HEK293 (cell line): ENCODE data around the gene FAM43A.
A peak's percentile ranks its signal among the peaks of the same experiment; 100 is the strongest.

Source experiments
- FEZF1 ChIP-seq: fragments of 450-650 bp; formaldehyde crosslinking; IDR thresholded peaks from 2 replicates; pipeline ENCODE4 v1.5.1; 2016; ENCODE audit warnings: missing biosample characterization, missing genetic modification characterization
- REPIN1 ChIP-seq: fragments of 450-650 bp; formaldehyde crosslinking; IDR thresholded peaks from 2 replicates; pipeline ENCODE4 v1.5.1; 2017; ENCODE audit warnings: missing biosample characterization, missing genetic modification characterization, low read depth
- SP3 ChIP-seq: fragments of 450-650 bp; formaldehyde crosslinking; IDR thresholded peaks from 2 replicates; pipeline ENCODE4 v1.5.1; 2016; ENCODE audit warnings: missing biosample characterization, missing genetic modification characterization
- ZFP69B ChIP-seq: fragments of 450-650 bp; formaldehyde crosslinking; IDR thresholded peaks from 2 replicates; pipeline ENCODE4 v1.5.1; 2016; ENCODE audit warnings: missing biosample characterization, missing genetic modification characterization
- ZNF19 ChIP-seq: fragments of 450-650 bp; formaldehyde crosslinking; IDR thresholded peaks from 2 replicates; pipeline ENCODE4; 2016; ENCODE audit warnings: missing biosample characterization, missing genetic modification characterization, low read depth
- ZNF239 ChIP-seq: fragments of 450-650 bp; formaldehyde crosslinking; IDR thresholded peaks from 2 replicates; pipeline ENCODE4 v1.5.1; 2016; ENCODE audit warnings: missing biosample characterization, missing genetic modification characterization
- ZNF416 ChIP-seq: fragments of 450-650 bp; formaldehyde crosslinking; IDR thresholded peaks from 2 replicates; pipeline ENCODE4 v1.5.1; 2016; ENCODE audit warnings: missing biosample characterization, missing genetic modification characterization
- ZNF501 ChIP-seq: fragments of 450-650 bp; formaldehyde crosslinking; IDR thresholded peaks from 2 replicates; pipeline ENCODE4 v1.5.1; 2016; ENCODE audit warnings: missing biosample characterization, missing genetic modification characterization
- ZNF549 ChIP-seq: fragments of 450-650 bp; IDR thresholded peaks from 2 replicates; pipeline ENCODE4 v1.5.1; 2018; ENCODE audit warnings: missing biosample characterization, missing genetic modification characterization, mild to moderate bottlenecking, inconsistent platforms, moderate library complexity
- ZNF664 ChIP-seq: fragments of 450-650 bp; formaldehyde crosslinking; IDR thresholded peaks from 2 replicates; pipeline ENCODE4 v1.5.1; 2016; ENCODE audit warnings: missing biosample characterization, missing genetic modification characterization
- ZSCAN30 ChIP-seq: fragments of 450-650 bp; IDR thresholded peaks from 2 replicates; pipeline ENCODE4 v1.5.1; 2018; ENCODE audit warnings: missing biosample characterization, mild to moderate bottlenecking, missing genetic modification characterization, moderate library complexity
- TF ChIP-seq, protein P1 (sequence below): fragments of 450-650 bp; formaldehyde crosslinking; IDR thresholded peaks from 2 replicates; pipeline ENCODE4 v1.5.1; 2016; ENCODE audit warnings: missing biosample characterization, missing genetic modification characterization, borderline replicate concordance
- TF ChIP-seq, protein P2 (sequence below): fragments of 450-650 bp; formaldehyde crosslinking; IDR thresholded peaks from 2 replicates; pipeline ENCODE4 v1.5.1; 2016; ENCODE audit warnings: missing biosample characterization, missing genetic modification characterization
- TF ChIP-seq, protein P3 (sequence below): fragments of 450-650 bp; formaldehyde crosslinking; IDR thresholded peaks from 2 replicates; pipeline ENCODE4 v1.5.1; 2016; ENCODE audit warnings: missing biosample characterization, missing genetic modification characterization
- TF ChIP-seq, protein P4 (sequence below): fragments of 450-650 bp; formaldehyde crosslinking; IDR thresholded peaks from 2 replicates; pipeline ENCODE4 v1.5.1; 2016; ENCODE audit warnings: missing biosample characterization, missing genetic modification characterization
- TF ChIP-seq, protein P5 (sequence below): fragments of 450-650 bp; formaldehyde crosslinking; IDR thresholded peaks from 2 replicates; pipeline ENCODE4 v1.5.1; 2016; ENCODE audit warnings: missing biosample characterization, missing genetic modification characterization
- TF ChIP-seq, protein P6 (sequence below): fragments of 450-650 bp; formaldehyde crosslinking; IDR thresholded peaks from 2 replicates; pipeline ENCODE4 v1.5.1; 2016; ENCODE audit warnings: missing biosample characterization, missing genetic modification characterization
- TF ChIP-seq, protein P7 (sequence below): fragments of 450-650 bp; formaldehyde crosslinking; IDR thresholded peaks from 2 replicates; pipeline ENCODE4 v1.5.1; 2017; ENCODE audit warnings: missing biosample characterization, mild to moderate bottlenecking, missing genetic modification characterization, moderate library complexity

FAM43A gene

DNA sequence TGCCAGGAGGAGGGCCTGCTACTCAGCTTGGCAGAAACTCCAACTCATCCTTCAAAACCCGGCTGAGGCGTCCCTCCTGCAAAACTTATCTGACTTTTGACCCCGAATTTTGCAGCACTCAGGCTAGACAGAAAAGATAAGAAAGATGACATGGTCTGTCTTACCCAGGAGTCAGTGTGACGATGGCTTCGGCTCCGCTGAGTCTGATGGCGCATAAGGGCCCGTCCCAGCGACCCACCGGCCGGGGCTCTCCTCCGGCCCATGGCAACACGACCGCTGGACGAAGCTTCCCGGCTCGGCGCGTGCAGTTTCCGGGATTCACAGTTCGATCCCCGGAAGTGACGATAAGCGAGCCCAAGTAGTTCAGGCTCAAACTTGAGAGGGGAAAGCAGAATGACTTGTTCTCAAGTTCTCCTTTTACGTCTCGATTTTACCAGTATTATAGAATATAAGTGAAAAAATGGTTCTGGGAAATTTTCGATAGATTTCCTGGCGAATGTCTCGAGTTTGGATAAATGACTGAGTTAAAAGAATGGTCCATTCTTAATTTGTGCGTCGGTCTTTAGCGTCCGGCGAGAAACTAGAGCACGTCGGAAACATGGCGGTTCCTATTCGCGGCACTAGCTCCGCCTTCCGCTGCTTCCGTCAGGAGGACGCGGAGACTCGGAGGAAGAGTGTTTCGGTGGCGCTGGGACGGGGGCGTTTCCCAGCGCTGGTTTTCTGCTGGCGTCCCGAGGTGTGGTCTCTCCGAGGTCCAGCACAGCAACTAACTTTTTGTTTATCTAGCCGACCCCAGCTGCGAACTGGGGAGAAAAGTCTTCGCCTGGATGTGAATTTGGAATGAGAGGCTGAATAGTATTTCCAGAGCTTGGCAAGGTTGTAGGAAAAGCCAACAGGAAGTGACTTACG lies 13.5 kb upstream of the FAM43A start, which contains the start of gene LSG1 (continued):
- TF ChIP-seq, protein P1, sequence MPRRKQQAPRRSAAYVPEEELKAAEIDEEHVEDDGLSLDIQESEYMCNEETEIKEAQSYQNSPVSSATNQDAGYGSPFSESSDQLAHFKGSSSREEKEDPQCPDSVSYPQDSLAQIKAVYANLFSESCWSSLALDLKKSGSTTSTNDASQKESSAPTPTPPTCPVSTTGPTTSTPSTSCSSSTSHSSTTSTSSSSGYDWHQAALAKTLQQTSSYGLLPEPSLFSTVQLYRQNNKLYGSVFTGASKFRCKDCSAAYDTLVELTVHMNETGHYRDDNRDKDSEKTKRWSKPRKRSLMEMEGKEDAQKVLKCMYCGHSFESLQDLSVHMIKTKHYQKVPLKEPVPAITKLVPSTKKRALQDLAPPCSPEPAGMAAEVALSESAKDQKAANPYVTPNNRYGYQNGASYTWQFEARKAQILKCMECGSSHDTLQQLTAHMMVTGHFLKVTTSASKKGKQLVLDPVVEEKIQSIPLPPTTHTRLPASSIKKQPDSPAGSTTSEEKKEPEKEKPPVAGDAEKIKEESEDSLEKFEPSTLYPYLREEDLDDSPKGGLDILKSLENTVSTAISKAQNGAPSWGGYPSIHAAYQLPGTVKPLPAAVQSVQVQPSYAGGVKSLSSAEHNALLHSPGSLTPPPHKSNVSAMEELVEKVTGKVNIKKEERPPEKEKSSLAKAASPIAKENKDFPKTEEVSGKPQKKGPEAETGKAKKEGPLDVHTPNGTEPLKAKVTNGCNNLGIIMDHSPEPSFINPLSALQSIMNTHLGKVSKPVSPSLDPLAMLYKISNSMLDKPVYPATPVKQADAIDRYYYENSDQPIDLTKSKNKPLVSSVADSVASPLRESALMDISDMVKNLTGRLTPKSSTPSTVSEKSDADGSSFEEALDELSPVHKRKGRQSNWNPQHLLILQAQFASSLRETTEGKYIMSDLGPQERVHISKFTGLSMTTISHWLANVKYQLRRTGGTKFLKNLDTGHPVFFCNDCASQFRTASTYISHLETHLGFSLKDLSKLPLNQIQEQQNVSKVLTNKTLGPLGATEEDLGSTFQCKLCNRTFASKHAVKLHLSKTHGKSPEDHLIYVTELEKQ: no peak
- TF ChIP-seq ZNF549 (tag by site-specific recombination) (no peak), ZNF501 (tag by site-specific recombination) (peak; percentile 91), ZNF416 (no peak), REPIN1 (tag by site-specific recombination) (peak; percentile 75; the same call in 1 of the 2 replicates), ZFP69B (peak; percentile 84; the same call in 1 of the 2 replicates), ZNF19 (tag by site-specific recombination) (no peak), SP3 (tag by site-specific recombination) (peak; percentile 85), ZSCAN30 (peak; percentile 98), FEZF1 (tag by site-specific recombination) (0 out of 2 replicates have a peak, but pooled peaks have one; percentile 14), ZNF664 (tag by site-specific recombination) (peak; percentile 38; the same call in 1 of the 2 replicates), ZNF239 (tag by site-specific recombination) (no peak)
- TF ChIP-seq, protein P2, sequence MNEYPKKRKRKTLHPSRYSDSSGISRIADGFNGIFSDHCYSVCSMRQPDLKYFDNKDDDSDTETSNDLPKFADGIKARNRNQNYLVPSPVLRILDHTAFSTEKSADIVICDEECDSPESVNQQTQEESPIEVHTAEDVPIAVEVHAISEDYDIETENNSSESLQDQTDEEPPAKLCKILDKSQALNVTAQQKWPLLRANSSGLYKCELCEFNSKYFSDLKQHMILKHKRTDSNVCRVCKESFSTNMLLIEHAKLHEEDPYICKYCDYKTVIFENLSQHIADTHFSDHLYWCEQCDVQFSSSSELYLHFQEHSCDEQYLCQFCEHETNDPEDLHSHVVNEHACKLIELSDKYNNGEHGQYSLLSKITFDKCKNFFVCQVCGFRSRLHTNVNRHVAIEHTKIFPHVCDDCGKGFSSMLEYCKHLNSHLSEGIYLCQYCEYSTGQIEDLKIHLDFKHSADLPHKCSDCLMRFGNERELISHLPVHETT: peak; percentile 97
- TF ChIP-seq, protein P3, sequence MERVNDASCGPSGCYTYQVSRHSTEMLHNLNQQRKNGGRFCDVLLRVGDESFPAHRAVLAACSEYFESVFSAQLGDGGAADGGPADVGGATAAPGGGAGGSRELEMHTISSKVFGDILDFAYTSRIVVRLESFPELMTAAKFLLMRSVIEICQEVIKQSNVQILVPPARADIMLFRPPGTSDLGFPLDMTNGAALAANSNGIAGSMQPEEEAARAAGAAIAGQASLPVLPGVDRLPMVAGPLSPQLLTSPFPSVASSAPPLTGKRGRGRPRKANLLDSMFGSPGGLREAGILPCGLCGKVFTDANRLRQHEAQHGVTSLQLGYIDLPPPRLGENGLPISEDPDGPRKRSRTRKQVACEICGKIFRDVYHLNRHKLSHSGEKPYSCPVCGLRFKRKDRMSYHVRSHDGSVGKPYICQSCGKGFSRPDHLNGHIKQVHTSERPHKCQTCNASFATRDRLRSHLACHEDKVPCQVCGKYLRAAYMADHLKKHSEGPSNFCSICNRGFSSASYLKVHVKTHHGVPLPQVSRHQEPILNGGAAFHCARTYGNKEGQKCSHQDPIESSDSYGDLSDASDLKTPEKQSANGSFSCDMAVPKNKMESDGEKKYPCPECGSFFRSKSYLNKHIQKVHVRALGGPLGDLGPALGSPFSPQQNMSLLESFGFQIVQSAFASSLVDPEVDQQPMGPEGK: peak; percentile 37; the same call in 1 of the 2 replicates
- TF ChIP-seq, protein P4, sequence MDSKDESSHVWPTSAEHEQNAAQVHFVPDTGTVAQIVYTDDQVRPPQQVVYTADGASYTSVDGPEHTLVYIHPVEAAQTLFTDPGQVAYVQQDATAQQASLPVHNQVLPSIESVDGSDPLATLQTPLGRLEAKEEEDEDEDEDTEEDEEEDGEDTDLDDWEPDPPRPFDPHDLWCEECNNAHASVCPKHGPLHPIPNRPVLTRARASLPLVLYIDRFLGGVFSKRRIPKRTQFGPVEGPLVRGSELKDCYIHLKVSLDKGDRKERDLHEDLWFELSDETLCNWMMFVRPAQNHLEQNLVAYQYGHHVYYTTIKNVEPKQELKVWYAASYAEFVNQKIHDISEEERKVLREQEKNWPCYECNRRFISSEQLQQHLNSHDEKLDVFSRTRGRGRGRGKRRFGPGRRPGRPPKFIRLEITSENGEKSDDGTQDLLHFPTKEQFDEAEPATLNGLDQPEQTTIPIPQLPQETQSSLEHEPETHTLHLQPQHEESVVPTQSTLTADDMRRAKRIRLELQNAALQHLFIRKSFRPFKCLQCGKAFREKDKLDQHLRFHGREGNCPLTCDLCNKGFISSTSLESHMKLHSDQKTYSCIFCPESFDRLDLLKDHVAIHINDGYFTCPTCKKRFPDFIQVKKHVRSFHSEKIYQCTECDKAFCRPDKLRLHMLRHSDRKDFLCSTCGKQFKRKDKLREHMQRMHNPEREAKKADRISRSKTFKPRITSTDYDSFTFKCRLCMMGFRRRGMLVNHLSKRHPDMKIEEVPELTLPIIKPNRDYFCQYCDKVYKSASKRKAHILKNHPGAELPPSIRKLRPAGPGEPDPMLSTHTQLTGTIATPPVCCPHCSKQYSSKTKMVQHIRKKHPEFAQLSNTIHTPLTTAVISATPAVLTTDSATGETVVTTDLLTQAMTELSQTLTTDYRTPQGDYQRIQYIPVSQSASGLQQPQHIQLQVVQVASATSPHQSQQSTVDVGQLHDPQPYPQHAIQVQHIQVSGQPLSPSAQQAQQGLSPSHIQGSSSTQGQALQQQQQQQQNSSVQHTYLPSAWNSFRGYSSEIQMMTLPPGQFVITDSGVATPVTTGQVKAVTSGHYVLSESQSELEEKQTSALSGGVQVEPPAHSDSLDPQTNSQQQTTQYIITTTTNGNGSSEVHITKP (tag by site-specific recombination): peak; percentile 99
- TF ChIP-seq, protein P5, sequence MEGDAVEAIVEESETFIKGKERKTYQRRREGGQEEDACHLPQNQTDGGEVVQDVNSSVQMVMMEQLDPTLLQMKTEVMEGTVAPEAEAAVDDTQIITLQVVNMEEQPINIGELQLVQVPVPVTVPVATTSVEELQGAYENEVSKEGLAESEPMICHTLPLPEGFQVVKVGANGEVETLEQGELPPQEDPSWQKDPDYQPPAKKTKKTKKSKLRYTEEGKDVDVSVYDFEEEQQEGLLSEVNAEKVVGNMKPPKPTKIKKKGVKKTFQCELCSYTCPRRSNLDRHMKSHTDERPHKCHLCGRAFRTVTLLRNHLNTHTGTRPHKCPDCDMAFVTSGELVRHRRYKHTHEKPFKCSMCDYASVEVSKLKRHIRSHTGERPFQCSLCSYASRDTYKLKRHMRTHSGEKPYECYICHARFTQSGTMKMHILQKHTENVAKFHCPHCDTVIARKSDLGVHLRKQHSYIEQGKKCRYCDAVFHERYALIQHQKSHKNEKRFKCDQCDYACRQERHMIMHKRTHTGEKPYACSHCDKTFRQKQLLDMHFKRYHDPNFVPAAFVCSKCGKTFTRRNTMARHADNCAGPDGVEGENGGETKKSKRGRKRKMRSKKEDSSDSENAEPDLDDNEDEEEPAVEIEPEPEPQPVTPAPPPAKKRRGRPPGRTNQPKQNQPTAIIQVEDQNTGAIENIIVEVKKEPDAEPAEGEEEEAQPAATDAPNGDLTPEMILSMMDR (tag by site-specific recombination): no peak
- TF ChIP-seq, protein P6, sequence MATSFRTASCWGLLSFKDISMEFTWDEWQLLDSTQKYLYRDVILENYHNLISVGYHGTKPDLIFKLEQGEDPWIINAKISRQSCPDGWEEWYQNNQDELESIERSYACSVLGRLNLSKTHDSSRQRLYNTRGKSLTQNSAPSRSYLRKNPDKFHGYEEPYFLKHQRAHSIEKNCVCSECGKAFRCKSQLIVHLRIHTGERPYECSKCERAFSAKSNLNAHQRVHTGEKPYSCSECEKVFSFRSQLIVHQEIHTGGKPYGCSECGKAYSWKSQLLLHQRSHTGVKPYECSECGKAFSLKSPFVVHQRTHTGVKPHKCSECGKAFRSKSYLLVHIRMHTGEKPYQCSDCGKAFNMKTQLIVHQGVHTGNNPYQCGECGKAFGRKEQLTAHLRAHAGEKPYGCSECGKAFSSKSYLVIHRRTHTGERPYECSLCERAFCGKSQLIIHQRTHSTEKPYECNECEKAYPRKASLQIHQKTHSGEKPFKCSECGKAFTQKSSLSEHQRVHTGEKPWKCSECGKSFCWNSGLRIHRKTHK: no peak
- TF ChIP-seq, protein P7, sequence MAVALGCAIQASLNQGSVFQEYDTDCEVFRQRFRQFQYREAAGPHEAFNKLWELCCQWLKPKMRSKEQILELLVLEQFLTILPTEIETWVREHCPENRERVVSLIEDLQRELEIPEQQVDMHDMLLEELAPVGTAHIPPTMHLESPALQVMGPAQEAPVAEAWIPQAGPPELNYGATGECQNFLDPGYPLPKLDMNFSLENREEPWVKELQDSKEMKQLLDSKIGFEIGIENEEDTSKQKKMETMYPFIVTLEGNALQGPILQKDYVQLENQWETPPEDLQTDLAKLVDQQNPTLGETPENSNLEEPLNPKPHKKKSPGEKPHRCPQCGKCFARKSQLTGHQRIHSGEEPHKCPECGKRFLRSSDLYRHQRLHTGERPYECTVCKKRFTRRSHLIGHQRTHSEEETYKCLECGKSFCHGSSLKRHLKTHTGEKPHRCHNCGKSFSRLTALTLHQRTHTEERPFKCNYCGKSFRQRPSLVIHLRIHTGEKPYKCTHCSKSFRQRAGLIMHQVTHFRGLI: no peak
